Measurements from ENCODE around the gene DCDC2C. TPM values are rescaled to one million over a fixed set of nuclear protein-coding genes. Genes with fewer than 3 reads are reported as not detected.

The DCDC2C gene
- total and polyA plus RNA-seq, 9 of the 15 experiments (the other 6 are each of a cell fraction or from before 2014, with no cell fraction given), result not detected

GRCh38 chr2:3759331-3759730 is 56.0 kb downstream of the DCDC2C start (continued):
- no peak for TF ChIP-seq CUX1 (CRISPR knock-in tag; IDR thresholded peaks at IDR 0.05)
- TF ChIP-seq, protein P1, sequence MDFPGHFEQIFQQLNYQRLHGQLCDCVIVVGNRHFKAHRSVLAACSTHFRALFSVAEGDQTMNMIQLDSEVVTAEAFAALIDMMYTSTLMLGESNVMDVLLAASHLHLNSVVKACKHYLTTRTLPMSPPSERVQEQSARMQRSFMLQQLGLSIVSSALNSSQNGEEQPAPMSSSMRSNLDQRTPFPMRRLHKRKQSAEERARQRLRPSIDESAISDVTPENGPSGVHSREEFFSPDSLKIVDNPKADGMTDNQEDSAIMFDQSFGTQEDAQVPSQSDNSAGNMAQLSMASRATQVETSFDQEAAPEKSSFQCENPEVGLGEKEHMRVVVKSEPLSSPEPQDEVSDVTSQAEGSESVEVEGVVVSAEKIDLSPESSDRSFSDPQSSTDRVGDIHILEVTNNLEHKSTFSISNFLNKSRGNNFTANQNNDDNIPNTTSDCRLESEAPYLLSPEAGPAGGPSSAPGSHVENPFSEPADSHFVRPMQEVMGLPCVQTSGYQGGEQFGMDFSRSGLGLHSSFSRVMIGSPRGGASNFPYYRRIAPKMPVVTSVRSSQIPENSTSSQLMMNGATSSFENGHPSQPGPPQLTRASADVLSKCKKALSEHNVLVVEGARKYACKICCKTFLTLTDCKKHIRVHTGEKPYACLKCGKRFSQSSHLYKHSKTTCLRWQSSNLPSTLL (IDR thresholded peaks at IDR 0.05), result no peak
- TF ChIP-seq ZNF79 (CRISPR knock-in tag; IDR thresholded peaks at IDR 0.05; ENCODE audit: low read depth), result no peak
- TF ChIP-seq PYGO2 (tag; IDR thresholded peaks at IDR 0.05), result no peak
- TF ChIP-seq, protein P2, sequence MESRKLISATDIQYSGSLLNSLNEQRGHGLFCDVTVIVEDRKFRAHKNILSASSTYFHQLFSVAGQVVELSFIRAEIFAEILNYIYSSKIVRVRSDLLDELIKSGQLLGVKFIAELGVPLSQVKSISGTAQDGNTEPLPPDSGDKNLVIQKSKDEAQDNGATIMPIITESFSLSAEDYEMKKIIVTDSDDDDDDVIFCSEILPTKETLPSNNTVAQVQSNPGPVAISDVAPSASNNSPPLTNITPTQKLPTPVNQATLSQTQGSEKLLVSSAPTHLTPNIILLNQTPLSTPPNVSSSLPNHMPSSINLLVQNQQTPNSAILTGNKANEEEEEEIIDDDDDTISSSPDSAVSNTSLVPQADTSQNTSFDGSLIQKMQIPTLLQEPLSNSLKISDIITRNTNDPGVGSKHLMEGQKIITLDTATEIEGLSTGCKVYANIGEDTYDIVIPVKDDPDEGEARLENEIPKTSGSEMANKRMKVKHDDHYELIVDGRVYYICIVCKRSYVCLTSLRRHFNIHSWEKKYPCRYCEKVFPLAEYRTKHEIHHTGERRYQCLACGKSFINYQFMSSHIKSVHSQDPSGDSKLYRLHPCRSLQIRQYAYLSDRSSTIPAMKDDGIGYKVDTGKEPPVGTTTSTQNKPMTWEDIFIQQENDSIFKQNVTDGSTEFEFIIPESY (CRISPR knock-in tag; IDR thresholded peaks at IDR 0.05), result no peak
- no peak for TF ChIP-seq MTF1 (CRISPR knock-in tag; IDR thresholded peaks at IDR 0.05; ENCODE audit: borderline replicate concordance)
- TF ChIP-seq LARP7 (IDR thresholded peaks at IDR 0.05), result no peak
- TF ChIP-seq, protein P3, sequence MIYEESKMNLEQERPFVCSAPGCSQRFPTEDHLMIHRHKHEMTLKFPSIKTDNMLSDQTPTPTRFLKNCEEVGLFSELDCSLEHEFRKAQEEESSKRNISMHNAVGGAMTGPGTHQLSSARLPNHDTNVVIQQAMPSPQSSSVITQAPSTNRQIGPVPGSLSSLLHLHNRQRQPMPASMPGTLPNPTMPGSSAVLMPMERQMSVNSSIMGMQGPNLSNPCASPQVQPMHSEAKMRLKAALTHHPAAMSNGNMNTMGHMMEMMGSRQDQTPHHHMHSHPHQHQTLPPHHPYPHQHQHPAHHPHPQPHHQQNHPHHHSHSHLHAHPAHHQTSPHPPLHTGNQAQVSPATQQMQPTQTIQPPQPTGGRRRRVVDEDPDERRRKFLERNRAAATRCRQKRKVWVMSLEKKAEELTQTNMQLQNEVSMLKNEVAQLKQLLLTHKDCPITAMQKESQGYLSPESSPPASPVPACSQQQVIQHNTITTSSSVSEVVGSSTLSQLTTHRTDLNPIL (CRISPR knock-in tag; IDR thresholded peaks at IDR 0.05), result no peak
- no peak for TF ChIP-seq ASH1L (IDR thresholded peaks at IDR 0.05; ENCODE audit: borderline replicate concordance, low read depth, partially characterized antibody)
